IMR-90 (cell line): ENCODE results near the gene FOXO3. TPM values are rescaled to one million over a fixed set of nuclear protein-coding genes. Genes with fewer than 3 reads are reported as not detected.

Experiments
- ATAC-seq: fragments of 200-7000 bp; cut with Tn5 transposase; 2 replicates; pipeline ENCODE4 v1.9.1; 2020; ENCODE audit warnings: low read depth, mild to moderate bottlenecking, moderate library complexity
- BruUV-seq: library from RNA; stranded (reverse); fragments of 400-500 nt; replicated peaks from 2 replicates; lab custom pipeline; 2021; lab: Mats Ljungman, UMichigan
- CTCF ChIA-PET: fragments of 300-600 bp; formaldehyde crosslinking; extraction: SDS; loops from one replicate; lab custom pipeline; 2021; ENCODE audit warnings: antibody characterized with exemption; lab: Yijun Ruan, JAX
- POLR2A ChIA-PET: fragments of 300-600 bp; sonication (Branson Sonifier 250); formaldehyde crosslinking; loops from one replicate; lab custom pipeline; 2022; ENCODE audit warnings: antibody characterized with exemption; ENCODE audit not compliant: unreplicated experiment; lab: Charles Lee
- DNase-seq: peaks from one replicate; pipeline ENCODE4 v3.0.0; 2013
- H2AFZ ChIP-seq: replicated peaks from 2 replicates; pipeline ENCODE3; 2013; ENCODE audit warnings: low read length, mild to moderate bottlenecking; ENCODE audit not compliant: poor library complexity
- H2AK5ac ChIP-seq: 2 replicates; pipeline ENCODE4 v1.6.1; 2013; ENCODE audit warnings: low read depth, low read length, inconsistent platforms
- H2AK9ac ChIP-seq: replicated peaks from 2 replicates; pipeline ENCODE3; 2013; ENCODE audit warnings: mild to moderate bottlenecking, low read depth, low read length, moderate library complexity; ENCODE audit not compliant: poor library complexity
- H2BK120ac ChIP-seq: 2 replicates; pipeline ENCODE4 v1.6.1; 2013; ENCODE audit warnings: low read depth, low read length, inconsistent platforms
- H2BK15ac ChIP-seq: 3 replicates; pipeline ENCODE4 v1.6.1; 2013; ENCODE audit warnings: low read depth, low read length, inconsistent platforms
- H2BK20ac ChIP-seq: 2 replicates; pipeline ENCODE4 v1.6.1; 2013; ENCODE audit warnings: low read depth, mild to moderate bottlenecking, inconsistent platforms, low read length, moderate library complexity
- H2BK5ac ChIP-seq: 2 replicates; pipeline ENCODE4 v1.6.1; 2013; ENCODE audit warnings: mild to moderate bottlenecking, low read depth, low read length, inconsistent platforms; ENCODE audit not compliant: poor library complexity, severe bottlenecking
- H3K14ac ChIP-seq: replicated peaks from 2 replicates; pipeline ENCODE4 v1.6.1; 2013; ENCODE audit warnings: low read depth, low read length, inconsistent platforms
- H3K18ac ChIP-seq: 2 replicates; pipeline ENCODE4 v1.6.1; 2013; ENCODE audit warnings: low read depth, low read length, control low read depth
- H3K23ac ChIP-seq: 2 replicates; pipeline ENCODE4 v1.6.1; 2013; ENCODE audit warnings: low read depth, low read length, inconsistent platforms
- H3K27ac ChIP-seq: 2 replicates; pipeline ENCODE4 v1.5.1; 2013; ENCODE audit warnings: mild to moderate bottlenecking, control low read depth, low read length; ENCODE audit not compliant: insufficient read depth
- H3K27me3 ChIP-seq: 2 replicates; pipeline ENCODE4 v1.6.1; 2013; ENCODE audit warnings: low read length; ENCODE audit not compliant: control insufficient read depth, insufficient read depth
- H3K36me3 ChIP-seq: 2 replicates; pipeline ENCODE4 v1.6.1; 2013; ENCODE audit warnings: low read length, mixed read lengths; ENCODE audit not compliant: control insufficient read depth, insufficient read depth
- H3K4ac ChIP-seq: 2 replicates; pipeline ENCODE4 v1.6.1; 2013; ENCODE audit warnings: low read depth, low read length, inconsistent platforms
- H3K4me1 ChIP-seq: 2 replicates; pipeline ENCODE4 v1.6.1; 2013; ENCODE audit warnings: low read length, mixed read lengths; ENCODE audit not compliant: control insufficient read depth, insufficient read depth
- H3K4me2 ChIP-seq: 2 replicates; pipeline ENCODE4 v1.6.1; 2013; ENCODE audit warnings: low read depth, mild to moderate bottlenecking, control low read depth, low read length, moderate library complexity
- H3K4me3 ChIP-seq: 2 replicates; pipeline ENCODE4 v1.5.1; 2013; ENCODE audit warnings: low read depth, mild to moderate bottlenecking, control low read depth, low read length, moderate library complexity; ENCODE audit not compliant: insufficient read depth
- H3K56ac ChIP-seq: 2 replicates; pipeline ENCODE4 v1.6.1; 2013; ENCODE audit warnings: low read length, inconsistent platforms; ENCODE audit not compliant: insufficient read depth; ENCODE audit errors: extremely low read depth
- H3K79me1 ChIP-seq, 2 experiments: 2 replicates each; pipeline ENCODE4 v1.6.1; 2013; ENCODE audit warnings: low read length in 2 of 2, inconsistent platforms in 1 of 2, low read depth in 1 of 2
- H3K9ac ChIP-seq: 2 replicates; pipeline ENCODE4 v1.6.1; 2013; ENCODE audit warnings: low read depth, low read length, control low read depth
- H3K9me1 ChIP-seq: 2 replicates; pipeline ENCODE4 v1.6.1; 2013; ENCODE audit warnings: low read length, inconsistent platforms; ENCODE audit not compliant: insufficient read depth
- H3K9me3 ChIP-seq: 2 replicates; pipeline ENCODE4 v1.6.1; 2013; ENCODE audit warnings: low read length; ENCODE audit not compliant: control insufficient read depth, insufficient read depth
- H4K20me1 ChIP-seq: 2 replicates; pipeline ENCODE4 v1.6.1; 2013; ENCODE audit warnings: low read length, inconsistent platforms; ENCODE audit not compliant: insufficient read depth
- H4K5ac ChIP-seq: 2 replicates; pipeline ENCODE4 v1.6.1; 2013; ENCODE audit warnings: mild to moderate bottlenecking, low read depth, low read length, control low read depth
- H4K8ac ChIP-seq, 2 experiments: 2 replicates each; pipeline ENCODE4 v1.6.1; 2013; ENCODE audit warnings: low read depth in 2 of 2, low read length in 2 of 2, control low read depth in 1 of 2, inconsistent platforms in 1 of 2
- H4K91ac ChIP-seq: 2 replicates; pipeline ENCODE4 v1.6.1; 2013; ENCODE audit warnings: low read depth, low read length, inconsistent platforms; ENCODE audit not compliant: insufficient read depth
- CEBPB ChIP-seq: IDR thresholded peaks from 2 replicates; pipeline ENCODE4 v1.6.1; 2012; ENCODE audit warnings: low read depth, low read length, improper control_type of control experiment
- CHD1 ChIP-seq: IDR thresholded peaks from 2 replicates; pipeline ENCODE4 v1.6.1; 2012; ENCODE audit warnings: low read depth, low read length, improper control_type of control experiment
- CTCF ChIP-seq: conservative IDR thresholded peaks from 2 replicates; pipeline ENCODE4 v1.5.1; 2012; ENCODE audit warnings: mild to moderate bottlenecking, low read depth, low read length, improper control_type of control experiment
- MAZ ChIP-seq: IDR thresholded peaks from 2 replicates; pipeline ENCODE4 v1.6.1; 2012; ENCODE audit warnings: low read depth, mild to moderate bottlenecking, low read length, improper control_type of control experiment, moderate library complexity, borderline replicate concordance
- SMC3 ChIP-seq: fragments of 150-350 bp; IDR thresholded peaks from 2 replicates; pipeline ENCODE4 v1.6.1; 2016; ENCODE audit warnings: low read depth, mild to moderate bottlenecking, antibody characterized with exemption, low read length, moderate library complexity
- WGBS, 2 experiments: methylation state at CpG; one replicate each; pipeline versions ENCODE4 v1.1.5 to v1.1.7; 2013; ENCODE audit warnings: missing lambda C conversion rate in 2 of 2; ENCODE audit not compliant: insufficient read length in 1 of 2; ENCODE audit errors: extremely low coverage in 2 of 2; 5-methylcytosine and 5-hydroxymethylcytosine counted together
- dilution Hi-C: fragments of 300-500 bp; cut with HindIII; formaldehyde crosslinking; loops from one replicate; pipeline ENCODE4 v1.14.3; 2018; ENCODE audit warnings: low sequenced_read_pairs; ENCODE audit not compliant: unreplicated experiment
- in situ Hi-C: fragments of 300-500 bp; cut with MboI; formaldehyde crosslinking; loops from 3 replicates; pipeline ENCODE4 v1.14.3; 2019; ENCODE audit warnings: low sequenced_read_pairs, inconsistent platforms, mixed read lengths
- intact Hi-C: fragments of 100-400 bp; cut with micrococcal nuclease; formaldehyde crosslinking; loops from 2 replicates; pipeline ENCODE4 v1.10.0; 2022
- polyA plus RNA-seq, 3 experiments: library from polyadenylated mRNA; depleted of rRNA; stranded (reverse); fragments of >200 nt; gene quantifications; 2 replicates each; pipeline ENCODE4 v1.2.3, GENCODE V29; 2012; ENCODE audit warnings: low replicate concordance in 1 of 3
- total RNA-seq: library from RNA; depleted of rRNA; stranded (reverse); fragments of >200 nt; gene quantifications from 2 replicates; pipeline ENCODE4 v1.2.3, GENCODE V29; 2012

Gene FOXO3
- total and polyA plus RNA-seq, 2 of the 4 experiments (the other 2 are of a cell fraction), result 17.5 to 38.7 TPM

GRCh38 chr6:108690326-108691049 lies 129.8 kb downstream of the FOXO3 start:
- ATAC-seq (no peak), DNase-seq (peak; percentile 65)
- Histone ChIP-seq H4K8ac (peak overlapping the region in 1 of 2 experiments; percentile 6; a peak in 3 of 4 replicates), H2AK5ac (peak overlapping the region; percentile 86), H3K36me3 (peaks cover 5% of the 10 kb centered on the region), H2AK9ac (peak overlapping the region; percentile 51), H3K9me1 (peaks cover 26% of the 10 kb centered on the region), H2AFZ (no peak overlapping the region), H3K14ac (peak overlapping the region; percentile 27; the same call in 1 of the 2 replicates), H2BK20ac (peak overlapping the region; percentile 7), H3K9ac (no peak overlapping the region), H3K4me3 (no peak overlapping the region), H3K27me3 (no peaks in the 10 kb centered on the region), H3K23ac (peak overlapping the region; percentile 8; the same call in 1 of the 2 replicates), H3K4me1 (peaks cover 26% of the 10 kb centered on the region), H4K91ac (0 out of 2 replicates have a peak overlapping the region, but pooled peaks have one; percentile 39), H3K4me2 (no peak overlapping the region), H4K20me1 (peaks cover 5% of the 10 kb centered on the region; the same call in 1 of the 2 replicates), H4K5ac (no peak overlapping the region; the same call in 1 of the 2 replicates), H2BK120ac (peak overlapping the region; percentile 72), H3K18ac (peak overlapping the region; percentile 35), H3K9me3 (no peaks in the 10 kb centered on the region), H3K4ac (peak overlapping the region; percentile 30), H2BK15ac (peak overlapping the region; percentile 69; the same call in 2 of the 3 replicates), H2BK5ac (peak overlapping the region; percentile 47), H3K79me1 (peaks cover 20 to 46% of the 10 kb centered on the region in 2 experiments), H3K56ac (no peak overlapping the region), H3K27ac (no peak overlapping the region)
- 40% methylated on average over 1 of the region's 6 CpGs; no CpG with 5 or more reads in 1 of the 2 experiments for WGBS, 2 experiments
- no peak for TF ChIP-seq SMC3
- no peak for TF ChIP-seq CTCF
- no peak for TF ChIP-seq CHD1
- no peak for TF ChIP-seq CEBPB
- TF ChIP-seq MAZ, result no peak
- POLR2A ChIA-PET, result no interaction called here
- in situ Hi-C loops, result no loop called here
- BruUV-seq, result no TSS peak
- intact Hi-C loops, result no loop called here
- CTCF ChIA-PET, result no interaction called here
- dilution Hi-C loops, result no loop called here
